Measurements from ENCODE around the gene FARP2.

- TF ChIP-seq CTCF (conservative IDR thresholded peaks at IDR 0.05 in 1 of 2, IDR thresholded peaks at IDR 0.05 in 1 of 2; ENCODE audit: low read depth in 1 of 2, low read length in 2 of 2) (no peak), EZH2 (IDR thresholded peaks at IDR 0.05; ENCODE audit: low read length, missing control alignments) (no peak)
These were observed 98.9 kb downstream of the FARP2 start for GRCh38 chr2:241454837-241455485.
